GM12891 (cell line): Measurements from ENCODE around the gene RIMS1.

Source experiments
- DNase-seq: peaks from one replicate; pipeline ENCODE4 v3.0.0; 2011; ENCODE audit warnings: low spot score; ENCODE audit not compliant: insufficient read length
- FAIRE-seq: peaks from 2 replicates; lab custom pipeline; 2011; peaks lifted over from hg19 to GRCh38; lab: Jason Lieb, UNC
- PAX5 ChIP-seq: IDR thresholded peaks from 2 replicates; pipeline ENCODE4 v1.6.1; 2011; ENCODE audit warnings: low read length, moderate library complexity, mild to moderate bottlenecking; ENCODE audit not compliant: insufficient read depth, severe bottlenecking
- POLR2A ChIP-seq: IDR thresholded peaks from 2 replicates; pipeline ENCODE4 v1.6.1; 2011; ENCODE audit warnings: low read depth, low read length, control low read depth
- POLR2AphosphoS5 ChIP-seq: IDR thresholded peaks from 2 replicates; pipeline ENCODE4 v1.6.1; 2011; ENCODE audit warnings: low read depth, low read length, control low read depth
- POU2F2 ChIP-seq: IDR thresholded peaks from 2 replicates; pipeline ENCODE4 v1.6.1; 2011; ENCODE audit warnings: low read depth, mild to moderate bottlenecking, control low read depth, low read length, moderate library complexity
- SPI1 ChIP-seq: IDR thresholded peaks from 2 replicates; pipeline ENCODE4 v1.6.1; 2011; ENCODE audit warnings: low read depth, low read length, control low read depth
- TAF1 ChIP-seq: IDR thresholded peaks from 2 replicates; pipeline ENCODE4 v1.6.1; 2011; ENCODE audit warnings: low read depth, low read length, control low read depth

Gene RIMS1

DNA sequence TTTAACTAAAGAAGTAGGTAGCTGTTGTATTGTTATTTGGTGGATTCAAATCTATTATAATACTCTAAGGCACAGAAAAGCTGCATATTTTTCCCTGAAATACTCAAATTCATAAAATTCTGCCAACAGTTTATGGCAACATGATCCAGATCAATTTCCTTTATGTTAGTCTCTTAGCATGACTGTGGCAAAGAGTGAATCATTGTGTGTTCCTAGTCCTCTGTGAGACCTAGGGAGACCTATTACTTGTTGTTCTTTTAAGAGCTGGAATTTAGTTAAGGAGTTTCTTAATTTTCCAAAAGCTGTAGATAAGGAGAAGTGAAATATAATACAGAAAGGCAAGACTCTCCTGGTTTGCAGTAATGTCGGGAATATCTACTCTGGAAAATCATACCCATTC lies 149.6 kb downstream of the RIMS1 start:
- FAIRE-seq (no peak), DNase-seq (no peak)
- TF ChIP-seq POU2F2 (no peak), TAF1 (no peak), PAX5 (no peak), POLR2A (no peak)

DNA sequence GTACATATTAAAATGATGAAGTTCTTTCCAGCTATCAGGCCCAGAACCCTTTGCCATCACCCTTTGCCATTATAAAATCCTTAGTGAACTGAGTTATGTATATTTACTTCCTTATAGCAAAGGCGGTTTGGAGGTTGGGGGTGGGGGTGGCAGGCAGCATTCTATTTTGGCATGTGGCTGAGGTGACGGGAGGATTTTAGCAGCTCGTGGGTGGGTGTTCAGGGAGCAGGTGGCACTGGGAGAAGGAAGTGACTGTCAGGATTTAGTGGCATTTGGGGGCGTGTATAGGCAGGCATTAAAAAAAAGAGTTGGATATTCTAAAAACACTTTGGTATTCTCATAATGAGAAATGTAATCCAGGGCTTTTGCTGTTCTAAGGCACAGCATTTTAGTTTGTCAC lies 150.7 kb downstream of the RIMS1 start:
- no peak for FAIRE-seq
- TF ChIP-seq SPI1, result no peak
- no peak for TF ChIP-seq TAF1
- no peak for TF ChIP-seq POLR2A
- no peak for TF ChIP-seq POLR2AphosphoS5
- TF ChIP-seq PAX5, result no peak
- TF ChIP-seq POU2F2, result no peak
- no peak for DNase-seq

DNA sequence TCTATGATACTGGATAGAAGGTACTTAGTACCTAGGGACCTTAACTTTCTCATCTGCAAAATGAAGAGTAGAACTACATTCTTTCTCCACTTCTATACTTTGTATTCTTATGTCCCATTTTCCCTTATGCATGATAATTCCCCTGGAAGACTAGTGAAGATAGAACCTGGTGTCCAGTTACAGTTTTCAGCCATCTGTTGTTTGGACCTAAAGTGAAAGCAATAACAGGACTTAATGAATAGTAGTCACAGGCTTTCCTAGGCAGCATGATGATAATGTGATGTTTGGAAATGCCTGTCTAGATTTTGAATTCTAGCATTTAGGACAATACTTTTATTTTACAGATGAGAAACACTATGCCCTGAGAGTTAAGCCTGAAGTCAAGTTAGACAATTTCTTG lies 153.8 kb downstream of the RIMS1 start:
- no peak for TF ChIP-seq POLR2A
- no peak for TF ChIP-seq SPI1
- no peak for TF ChIP-seq POU2F2
- TF ChIP-seq PAX5, result no peak
- TF ChIP-seq TAF1, result no peak
- no peak for DNase-seq
- FAIRE-seq, result no peak

DNA sequence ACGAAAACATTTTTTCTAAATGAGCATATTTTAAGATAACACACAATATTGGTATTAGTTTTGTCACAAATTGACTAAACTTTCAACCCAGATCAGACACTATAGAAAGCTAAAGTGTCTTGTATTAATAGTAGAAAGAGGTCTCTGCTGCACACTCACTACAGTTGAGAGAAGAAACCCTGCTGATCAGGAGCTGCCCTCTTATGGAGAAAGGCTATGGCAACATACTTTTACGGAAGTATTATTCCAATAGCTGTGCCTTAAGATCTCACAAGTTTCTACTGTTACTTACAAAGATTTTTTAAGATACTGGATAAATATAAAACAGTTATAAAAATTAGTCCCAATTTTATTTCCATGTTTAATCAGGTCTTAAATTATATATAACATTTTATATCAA lies 155.7 kb downstream of the RIMS1 start:
- FAIRE-seq (no peak), DNase-seq (no peak)
- TF ChIP-seq SPI1 (no peak), PAX5 (no peak), TAF1 (no peak), POU2F2 (no peak), POLR2A (no peak), POLR2AphosphoS5 (no peak)

DNA sequence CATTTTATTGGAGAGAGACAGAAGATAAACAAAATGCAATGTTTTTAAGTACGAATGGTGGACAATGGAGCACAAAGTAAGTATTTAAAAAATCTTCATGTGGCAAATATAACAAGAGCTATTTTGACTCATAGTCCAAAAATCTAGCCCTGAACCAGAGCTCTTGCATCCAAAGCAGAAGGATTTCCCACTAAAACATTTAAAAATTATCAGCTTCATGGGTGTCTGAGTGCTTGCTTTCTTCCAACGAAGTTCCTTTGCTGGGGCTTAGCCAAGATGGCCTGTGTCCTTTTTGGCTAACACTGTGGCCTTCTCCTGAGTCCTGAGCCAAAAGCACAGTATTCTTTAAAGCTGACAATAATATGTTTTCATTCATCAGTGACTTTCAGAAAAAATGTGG lies 161.7 kb downstream of the RIMS1 start:
- no peak for TF ChIP-seq TAF1
- TF ChIP-seq PAX5, result no peak
- no peak for TF ChIP-seq POLR2A
- no peak for TF ChIP-seq POU2F2
- no peak for TF ChIP-seq SPI1
- no peak for TF ChIP-seq POLR2AphosphoS5
- no peak for DNase-seq
- no peak for FAIRE-seq

DNA sequence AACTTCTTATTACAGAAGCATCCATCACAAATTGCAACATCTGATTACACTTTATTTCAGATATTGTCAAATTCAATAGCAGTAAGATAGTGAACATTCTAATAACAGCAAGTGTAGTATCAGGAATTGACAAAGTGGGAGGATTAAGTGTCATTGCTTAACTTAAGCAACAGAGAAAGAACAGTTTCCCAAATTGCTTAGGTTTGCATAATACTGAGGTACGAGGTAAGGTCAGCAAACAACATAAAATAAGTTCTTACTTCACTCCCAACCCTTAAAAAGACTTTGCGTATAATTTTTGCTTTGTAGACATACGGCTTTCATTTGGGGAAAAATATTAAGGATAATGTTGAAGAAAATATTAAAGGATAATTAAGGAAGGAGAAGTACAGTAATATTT lies 163.0 kb downstream of the RIMS1 start:
- no peak for FAIRE-seq
- DNase-seq, result no peak
- TF ChIP-seq PAX5, result no peak
- TF ChIP-seq POU2F2, result no peak
- TF ChIP-seq POLR2A, result no peak
- no peak for TF ChIP-seq TAF1
- TF ChIP-seq SPI1, result no peak
- TF ChIP-seq POLR2AphosphoS5, result no peak

DNA sequence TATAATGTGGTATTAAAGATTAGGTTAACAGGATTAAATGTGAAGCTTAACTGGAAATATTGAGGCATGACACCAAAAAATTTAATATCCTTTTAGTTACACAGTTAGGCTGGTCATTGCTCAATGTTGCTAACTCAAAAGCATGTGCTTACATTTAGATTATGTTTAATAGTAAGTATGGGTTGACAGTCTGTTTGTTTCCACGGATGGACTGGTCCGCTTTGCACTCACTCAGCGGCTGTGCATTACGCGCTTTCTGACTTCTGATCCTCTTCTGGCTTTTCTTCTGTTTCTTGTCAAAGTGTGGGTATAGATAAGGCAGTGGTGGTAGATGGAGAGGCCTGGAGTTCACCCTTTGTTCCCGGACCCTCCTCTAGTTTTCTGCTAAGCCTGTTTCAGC lies 174.9 kb downstream of the RIMS1 start:
- DNase-seq (no peak), FAIRE-seq (no peak)
- TF ChIP-seq PAX5 (no peak), POLR2A (no peak), POLR2AphosphoS5 (no peak), TAF1 (no peak), SPI1 (no peak), POU2F2 (no peak)

DNA sequence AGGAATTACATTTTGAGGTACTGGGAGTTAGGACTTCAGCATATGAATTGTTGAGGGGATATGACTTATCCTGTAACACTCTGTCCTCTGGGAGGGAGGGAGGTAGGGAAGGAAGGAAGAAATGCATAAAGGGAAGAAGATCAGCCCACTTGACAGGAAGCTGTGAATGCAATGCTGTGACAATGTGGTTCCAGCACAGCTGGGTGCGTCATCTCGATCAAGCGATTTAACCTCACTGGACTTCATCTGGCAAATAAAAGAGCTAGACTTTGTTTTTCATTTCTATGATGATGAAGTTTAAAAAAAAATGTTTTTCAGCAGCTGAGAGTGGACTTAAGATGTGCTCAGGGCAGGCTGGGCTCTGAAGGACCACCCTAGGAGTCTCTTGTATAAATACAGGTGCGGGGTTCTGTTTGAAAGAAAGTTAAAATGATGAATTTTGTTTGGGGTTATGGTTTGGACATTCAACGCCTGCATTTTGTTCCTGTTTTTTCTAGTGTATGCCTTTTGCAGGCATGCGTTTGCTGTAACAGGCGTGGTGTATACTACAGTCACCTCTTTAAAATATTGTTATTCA lies 178.1 kb downstream of the RIMS1 start:
- no peak for TF ChIP-seq POLR2A
- TF ChIP-seq POU2F2, result no peak
- no peak for TF ChIP-seq PAX5
- TF ChIP-seq TAF1, result no peak
- DNase-seq (no peak), FAIRE-seq (no peak)

DNA sequence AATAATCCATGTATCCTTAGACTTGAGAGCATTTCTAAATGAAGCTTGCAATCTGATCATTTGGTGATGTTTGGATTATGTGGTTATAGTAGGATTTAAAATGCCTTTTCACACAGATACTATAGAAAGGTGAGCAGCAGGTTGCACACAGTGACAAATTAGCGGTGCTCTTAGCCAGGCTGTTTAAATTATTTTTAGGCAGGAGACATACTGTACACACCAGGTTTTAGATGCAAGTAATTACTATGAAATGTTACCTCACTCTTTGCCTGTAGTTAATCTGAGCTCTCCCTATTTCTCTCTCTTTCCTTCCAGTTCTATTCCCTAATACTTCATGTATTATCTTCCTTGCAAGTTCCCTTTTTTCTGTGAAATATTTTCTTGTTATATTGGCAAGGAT lies 191.7 kb downstream of the RIMS1 start:
- no peak for FAIRE-seq
- DNase-seq, result no peak
- TF ChIP-seq SPI1, result no peak
- TF ChIP-seq POLR2AphosphoS5, result no peak
- no peak for TF ChIP-seq PAX5
- TF ChIP-seq POU2F2, result no peak
- TF ChIP-seq POLR2A, result no peak
- TF ChIP-seq TAF1, result no peak

DNA sequence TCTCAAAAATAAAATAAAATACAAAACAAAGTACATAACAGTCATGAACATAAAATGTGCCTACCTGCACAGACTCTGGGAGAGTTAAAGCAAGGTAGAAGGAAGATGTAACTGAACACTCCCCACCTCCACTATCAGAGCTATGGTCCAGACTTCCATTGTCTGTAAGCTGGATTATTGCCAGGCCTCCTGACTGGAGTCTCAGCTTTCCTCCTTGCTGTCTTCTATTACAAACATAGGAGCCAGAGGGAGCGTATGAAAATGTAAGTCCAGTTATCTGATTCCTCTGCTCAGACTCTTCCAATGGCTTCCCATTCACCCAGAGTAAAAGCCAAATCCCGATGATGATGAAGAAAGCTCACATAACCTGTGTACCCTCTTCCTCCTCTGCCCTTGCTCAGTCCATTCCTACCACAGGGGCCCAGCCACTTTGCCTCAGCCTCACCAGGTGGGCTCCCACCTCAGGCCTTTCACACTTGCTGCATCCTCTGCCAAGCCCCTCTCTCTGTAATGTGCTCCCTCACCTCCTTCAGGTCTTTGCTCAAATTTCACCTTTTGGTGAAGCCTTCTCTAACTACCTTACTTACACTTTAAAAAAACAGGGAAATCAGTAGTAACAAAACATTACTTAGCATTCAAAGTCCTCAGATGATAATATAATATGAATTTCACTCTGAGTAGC lies 194.1 kb downstream of the RIMS1 start:
- DNase-seq, result no peak
- no peak for TF ChIP-seq SPI1
- TF ChIP-seq PAX5, result no peak
- TF ChIP-seq POLR2AphosphoS5, result no peak
- no peak for TF ChIP-seq TAF1
- TF ChIP-seq POLR2A, result no peak
- TF ChIP-seq POU2F2, result no peak
- FAIRE-seq, result no peak
